Left lobe of liver (tissue), 2 donors: Measurements from ENCODE around the gene CRB3. TPM values are rescaled to one million over a fixed set of nuclear protein-coding genes. Genes with fewer than 3 reads are reported as not detected.
"Not testable (repeated sequence)": the region's sequence is repeated elsewhere in the genome, so short reads cannot be mapped to it uniquely, and the experiment has no call there.

Experiments used
- ATAC-seq: fragments of 200-7000 bp; cut with Tn5 transposase; one replicate; pipeline ENCODE4 v1.9.1; 2020; ENCODE audit warnings: mild to moderate bottlenecking, moderate library complexity
- DNase-seq: peaks from one replicate; pipeline ENCODE4 v3.0.0-alpha.2; 2020; ENCODE audit warnings: low spot score
- total RNA-seq: library from RNA; stranded (reverse); gene quantifications from one replicate; pipeline ENCODE4 v1.2.1, GENCODE V29; 2021
- donor health status: DM: no; HTN: no; CAD: no; lungs with moderate emphysema.
- donor health status: DM: no; HTN: yes; CAD: no.

Gene CRB3
- total RNA-seq = 25.9 TPM

- ATAC-seq = peak; percentile 64
- peak; percentile 92 for DNase-seq
Observed at GRCh38 chr19:6464070-6464873, at the start of gene CRB3. Gene CRB3 (plus strand): TSS chr19:6464271. CDS start chr19:6464702, 431 bp downstream.

- ATAC-seq (no peak), DNase-seq (no peak)
Observed at GRCh38 chr19:6414793-6415590, 49.1 kb upstream of the CRB3 start.

- DNase-seq (no peak), ATAC-seq (no peak)
Observed at GRCh38 chr19:6415591-6416190, 48.4 kb upstream of the CRB3 start.

GRCh38 chr19:6416658-6417405, 47.2 kb upstream of the CRB3 start:
- ATAC-seq = no peak
- no peak for DNase-seq

- DNase-seq (no peak), ATAC-seq (peak; percentile 72)
Observed at GRCh38 chr19:6417713-6418561, 46.1 kb upstream of the CRB3 start.

GRCh38 chr19:6418562-6418932, 45.5 kb upstream of the CRB3 start:
- DNase-seq = no peak
- ATAC-seq = no peak

- no peak for DNase-seq
- ATAC-seq = no peak
Observed at GRCh38 chr19:6421075-6422014, 42.7 kb upstream of the CRB3 start.

- peak; percentile 52 for DNase-seq
- ATAC-seq = no peak
Observed at GRCh38 chr19:6423499-6424194, 40.4 kb upstream of the CRB3 start.

- peak; percentile 50 for DNase-seq
- ATAC-seq = no peak
Observed at GRCh38 chr19:6424195-6424938, 39.7 kb upstream of the CRB3 start, which contains the start of gene KHSRP. Gene KHSRP (minus strand): TSS chr19:6424811. CDS start chr19:6424701, 110 bp downstream.

GRCh38 chr19:6424939-6425731, 38.9 kb upstream of the CRB3 start:
- ATAC-seq = peak; percentile 87

GRCh38 chr19:6425732-6426620, 38.1 kb upstream of the CRB3 start:
- DNase-seq (peak; percentile 49), ATAC-seq (no peak)

More at GRCh38 chr19:6424939-6425731, 38.9 kb upstream of the CRB3 start:
- DNase-seq = peak; percentile 100

GRCh38 chr19:6427131-6427530, 36.9 kb upstream of the CRB3 start:
- ATAC-seq (no peak), DNase-seq (no peak)

GRCh38 chr19:6428692-6429418, 35.2 kb upstream of the CRB3 start:
- DNase-seq, ATAC-seq: not testable (repeated sequence)

- ATAC-seq = no peak
- DNase-seq = no peak
Observed at GRCh38 chr19:6429419-6430221, 34.5 kb upstream of the CRB3 start.
